ENCODE results near the gene GPR107.

DNA sequence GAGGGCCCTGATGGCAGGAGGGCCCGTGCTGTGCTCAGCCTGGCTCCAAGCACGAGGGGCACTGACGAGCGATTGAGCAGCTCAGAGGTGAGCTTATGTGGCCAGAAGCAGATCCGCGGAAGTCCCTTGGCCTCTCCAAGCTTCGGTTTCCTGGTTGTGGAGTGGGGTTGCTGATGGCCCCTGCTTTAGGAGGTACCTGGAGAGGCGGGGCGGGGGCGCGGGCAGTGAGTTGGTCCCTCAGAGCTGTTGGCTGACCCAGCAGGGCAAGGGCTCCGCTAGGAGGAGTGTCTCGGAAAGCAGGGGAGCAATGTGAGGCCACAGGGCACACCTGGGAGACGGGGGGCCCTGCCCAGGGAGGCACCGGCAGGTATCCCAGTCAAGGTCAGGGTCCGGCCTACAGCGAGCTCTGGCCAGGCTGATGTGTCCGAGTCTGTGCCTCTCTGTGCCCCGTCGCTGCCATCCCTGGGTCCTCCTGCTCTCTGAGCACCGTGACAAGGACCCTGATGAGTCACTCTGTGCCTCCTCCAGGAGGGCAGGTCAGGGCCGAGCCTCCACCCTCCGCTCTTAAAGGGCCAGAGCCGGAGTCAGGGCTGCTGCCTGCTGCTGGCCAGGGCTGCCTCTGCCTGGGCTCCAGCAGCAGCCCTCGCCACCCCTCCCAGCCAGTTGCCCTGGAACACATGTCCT, 133.3 kb downstream of the GPR107 start:
- TF ChIP-seq, protein P1, sequence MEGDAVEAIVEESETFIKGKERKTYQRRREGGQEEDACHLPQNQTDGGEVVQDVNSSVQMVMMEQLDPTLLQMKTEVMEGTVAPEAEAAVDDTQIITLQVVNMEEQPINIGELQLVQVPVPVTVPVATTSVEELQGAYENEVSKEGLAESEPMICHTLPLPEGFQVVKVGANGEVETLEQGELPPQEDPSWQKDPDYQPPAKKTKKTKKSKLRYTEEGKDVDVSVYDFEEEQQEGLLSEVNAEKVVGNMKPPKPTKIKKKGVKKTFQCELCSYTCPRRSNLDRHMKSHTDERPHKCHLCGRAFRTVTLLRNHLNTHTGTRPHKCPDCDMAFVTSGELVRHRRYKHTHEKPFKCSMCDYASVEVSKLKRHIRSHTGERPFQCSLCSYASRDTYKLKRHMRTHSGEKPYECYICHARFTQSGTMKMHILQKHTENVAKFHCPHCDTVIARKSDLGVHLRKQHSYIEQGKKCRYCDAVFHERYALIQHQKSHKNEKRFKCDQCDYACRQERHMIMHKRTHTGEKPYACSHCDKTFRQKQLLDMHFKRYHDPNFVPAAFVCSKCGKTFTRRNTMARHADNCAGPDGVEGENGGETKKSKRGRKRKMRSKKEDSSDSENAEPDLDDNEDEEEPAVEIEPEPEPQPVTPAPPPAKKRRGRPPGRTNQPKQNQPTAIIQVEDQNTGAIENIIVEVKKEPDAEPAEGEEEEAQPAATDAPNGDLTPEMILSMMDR (conservative IDR thresholded peaks at IDR 0.05), result no peak
- TF ChIP-seq EZH2 (IDR thresholded peaks at IDR 0.05; ENCODE audit: low read depth), result no peak

Data from PC-9 (cell line).